Activated CD4-positive, alpha-beta T cell treated with anti-CD3 and anti-CD28 coated beads for 36 hours (primary cell): ENCODE data around the gene PAGE2. TPM values are rescaled to one million over a fixed set of nuclear protein-coding genes. Genes with fewer than 3 reads are reported as not detected.
"Not testable (repeated sequence)": the region's sequence is repeated elsewhere in the genome, so short reads cannot be mapped to it uniquely, and the experiment has no call there.

Experiments used
- ATAC-seq: fragments of 200-7000 bp; cut with Tn5 transposase; one replicate; pipeline ENCODE4 v1.10.0; 2021; ENCODE audit warnings: mild to moderate bottlenecking, moderate library complexity
- CTCF ChIA-PET: fragments of 350-600 bp; sonication (Branson Sonifier 250); formaldehyde crosslinking; loops from one replicate; lab custom pipeline; 2021; ENCODE audit warnings: antibody characterized with exemption; lab: Charles Lee
- POLR2A ChIA-PET: fragments of 350-600 bp; sonication (Branson Sonifier 250); formaldehyde crosslinking; loops from one replicate; lab custom pipeline; 2021; ENCODE audit warnings: antibody characterized with exemption, inconsistent platforms; lab: Charles Lee
- DNase-seq: peaks from one replicate; pipeline ENCODE4 v3.0.0-alpha.2; 2020
- H3K27ac Mint-ChIP-seq: one replicate; pipeline ENCODE4 v1.8.0; 2021; ENCODE audit warnings: mixed read lengths
- H3K27me3 Mint-ChIP-seq: one replicate; pipeline ENCODE4 v1.8.0; 2021; ENCODE audit warnings: mixed read lengths
- H3K36me3 Mint-ChIP-seq: one replicate; pipeline ENCODE4 v1.8.0; 2021; ENCODE audit warnings: low read depth, mixed read lengths
- H3K4me1 Mint-ChIP-seq: one replicate; pipeline ENCODE4 v1.8.0; 2021; ENCODE audit warnings: mixed read lengths
- H3K4me3 Mint-ChIP-seq: one replicate; pipeline ENCODE4 v1.8.0; 2021; ENCODE audit warnings: mild to moderate bottlenecking, moderate library complexity, mixed read lengths
- H3K9me3 Mint-ChIP-seq: one replicate; pipeline ENCODE4 v1.8.0; 2021; ENCODE audit warnings: low read depth, mixed read lengths
- intact Hi-C, 2 experiments: fragments of 100-400 bp; cut with DNase I in 1 of 2; cut with micrococcal nuclease in 1 of 2; formaldehyde crosslinking; loops; one replicate each; pipeline versions ENCODE4 v1.14.2 to v1.15.1; 2022 to 2024; cut with DNase I, micrococcal nuclease
- total RNA-seq, 2 experiments: library from RNA; stranded (reverse); gene quantifications; one replicate each; pipeline ENCODE4 v1.2.3, GENCODE V29; 2021

The PAGE2 gene
- total RNA-seq, 2 experiments from 2014 or later: not detected

DNA sequence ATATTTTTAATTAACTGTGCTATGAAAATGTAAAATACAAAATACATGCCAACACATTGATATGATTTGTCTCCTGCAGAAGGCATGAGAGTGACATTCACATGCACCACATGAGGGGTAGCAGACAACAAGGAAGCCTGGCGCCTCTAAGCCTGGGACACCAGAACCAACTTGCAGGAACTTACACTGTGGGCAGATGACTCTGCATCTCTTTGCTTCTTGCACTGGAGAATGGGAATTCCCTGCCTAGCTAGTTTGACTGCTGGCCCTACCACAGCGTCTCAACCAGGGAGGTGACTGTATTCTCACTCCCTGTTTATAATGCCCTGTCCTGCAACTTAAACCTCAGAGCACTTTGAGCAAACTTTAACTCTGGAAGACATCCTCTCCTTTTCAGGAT is 40.5 kb downstream of the PAGE2 start:
- no peak overlapping the region for H3K27ac Mint-ChIP-seq
- no peaks in the 10 kb centered on the region for H3K9me3 Mint-ChIP-seq
- no peak overlapping the region for H3K4me3 Mint-ChIP-seq
- H3K4me1 Mint-ChIP-seq: no peaks in the 10 kb centered on the region
- ChIA-PET CTCF (interaction anchor here (1.0 kb wide), 1 partner anchor 29 kb away, joined by 3 read pairs; no protein-coding TSS in a partner anchor), POLR2A (no interaction called here)
- H3K27me3 Mint-ChIP-seq: no peaks in the 10 kb centered on the region
- no peaks in the 10 kb centered on the region for H3K36me3 Mint-ChIP-seq
- no peak for DNase-seq
- intact Hi-C loops: no loop called here
- no peak for ATAC-seq

DNA sequence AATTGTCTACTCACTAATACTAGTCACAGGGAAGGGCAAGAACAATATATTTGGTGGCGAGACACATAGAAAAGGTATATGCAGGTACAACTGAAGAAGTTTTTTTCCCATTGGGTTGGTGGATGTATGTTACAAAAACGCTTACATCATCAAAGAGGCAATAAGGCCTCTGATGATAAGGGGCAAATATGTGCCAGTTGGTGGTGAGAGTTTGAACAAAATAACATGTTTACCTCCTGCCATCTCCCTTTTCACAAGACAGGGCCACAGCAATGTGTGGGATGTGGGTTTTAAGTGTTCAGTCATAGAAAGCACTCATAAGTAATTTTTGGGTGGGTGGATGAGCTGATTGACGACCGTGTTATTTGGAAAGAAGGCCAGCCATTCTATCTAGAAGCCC is 41.7 kb downstream of the PAGE2 start:
- Mint-ChIP-seq H3K4me3 (no peak overlapping the region), H3K27me3 (no peaks in the 10 kb centered on the region), H3K4me1 (no peaks in the 10 kb centered on the region), H3K9me3 (no peaks in the 10 kb centered on the region), H3K27ac (no peak overlapping the region), H3K36me3 (no peaks in the 10 kb centered on the region)
- ChIA-PET CTCF (interaction anchor here (1.0 kb wide), 1 partner anchor 30 kb away, joined by 3 read pairs; no protein-coding TSS in a partner anchor), POLR2A (no interaction called here)
- ATAC-seq (no peak), DNase-seq (no peak)
- intact Hi-C loops: loop anchor here in 1 of 2 experiments (10.0 kb wide), 1 partner anchor 1114 kb away; no protein-coding TSS in a partner anchor

DNA sequence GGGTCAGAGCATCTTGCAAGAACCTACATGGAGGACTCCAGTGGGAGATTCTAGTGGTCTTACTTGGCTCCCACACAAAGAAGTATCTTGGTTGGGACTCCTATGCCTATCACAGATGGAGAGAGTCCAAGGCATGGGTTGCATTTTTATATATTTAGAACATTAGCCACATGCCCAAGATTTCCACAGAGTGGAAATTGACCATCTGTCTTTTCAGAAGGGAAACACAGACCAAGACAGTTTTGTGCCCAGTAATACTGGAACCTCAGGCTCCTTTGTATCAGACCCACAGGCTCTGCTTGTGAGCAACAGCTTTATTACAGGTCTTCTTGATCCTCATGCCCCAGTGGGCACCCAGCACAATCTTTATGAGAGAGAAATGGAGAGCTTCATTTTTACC is 43.6 kb downstream of the PAGE2 start:
- ATAC-seq: no peak
- H3K4me3 Mint-ChIP-seq: no peak overlapping the region
- POLR2A ChIA-PET: no interaction called here
- CTCF ChIA-PET: no interaction called here
- no peaks in the 10 kb centered on the region for H3K9me3 Mint-ChIP-seq
- H3K27me3 Mint-ChIP-seq: no peaks in the 10 kb centered on the region
- no peaks in the 10 kb centered on the region for H3K4me1 Mint-ChIP-seq
- no peak for DNase-seq
- no peak overlapping the region for H3K27ac Mint-ChIP-seq
- no peaks in the 10 kb centered on the region for H3K36me3 Mint-ChIP-seq
- intact Hi-C loops: loop anchor here in 1 of 2 experiments (10.0 kb wide), 1 partner anchor 1112 kb away; no protein-coding TSS in a partner anchor

DNA sequence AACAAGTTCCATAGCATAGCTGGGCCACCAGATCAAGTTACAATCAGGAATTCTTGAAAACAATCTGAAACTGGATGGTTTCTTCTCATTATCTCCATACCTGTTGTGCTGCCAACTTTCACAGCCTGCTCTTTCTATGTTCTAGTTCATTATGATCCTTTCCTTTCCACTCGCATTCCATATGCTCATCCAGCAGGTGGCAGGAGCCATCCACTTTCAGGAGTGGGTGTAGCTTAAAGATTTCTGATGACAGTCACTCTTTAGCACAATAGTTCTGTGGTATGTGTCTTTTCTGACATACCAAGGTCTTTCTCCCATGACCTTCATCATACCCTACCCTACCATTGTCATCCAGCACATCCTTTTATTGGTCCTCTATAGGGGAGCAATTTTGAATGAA is 46.4 kb downstream of the PAGE2 start:
- H3K36me3 Mint-ChIP-seq: no peaks in the 10 kb centered on the region
- CTCF ChIA-PET: interaction anchor here (1.0 to 1.8 kb wide), 4 partner anchors 209 to 1113 kb away, joined by 3 to 6 read pairs (median 4); no protein-coding TSS in a partner anchor
- no peaks in the 10 kb centered on the region for H3K4me1 Mint-ChIP-seq
- H3K27me3 Mint-ChIP-seq: no peaks in the 10 kb centered on the region
- DNase-seq (peak; percentile 54), ATAC-seq (no peak)
- intact Hi-C loops: loop anchor here (1.0 to 10.0 kb wide), 3 partner anchors 208 to 1113 kb away; no protein-coding TSS in a partner anchor
- no peak overlapping the region for H3K4me3 Mint-ChIP-seq
- H3K27ac Mint-ChIP-seq: no peak overlapping the region
- POLR2A ChIA-PET: no interaction called here
- no peaks in the 10 kb centered on the region for H3K9me3 Mint-ChIP-seq

DNA sequence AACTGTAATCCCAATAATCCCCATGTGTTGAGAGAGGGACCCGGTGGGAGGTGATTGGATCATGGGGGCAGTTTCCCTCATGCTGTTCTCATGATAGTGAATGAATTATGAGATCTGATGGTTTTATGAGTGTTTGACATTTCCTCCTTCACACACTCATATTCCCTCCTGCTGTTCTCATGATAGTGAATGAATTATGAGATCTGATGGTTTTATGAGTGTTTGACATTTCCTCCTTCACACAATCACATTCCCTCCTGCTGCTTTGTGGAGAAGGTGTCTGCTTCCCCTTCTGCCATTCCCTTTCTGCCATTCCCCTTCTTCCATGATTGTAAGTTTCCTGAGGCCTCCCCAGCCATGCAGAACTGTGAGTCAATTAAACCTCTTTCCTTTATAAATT is 52.0 kb downstream of the PAGE2 start:
- DNase-seq, H3K27ac Mint-ChIP-seq, intact Hi-C loops, H3K9me3 Mint-ChIP-seq, H3K36me3 Mint-ChIP-seq, H3K27me3 Mint-ChIP-seq, POLR2A ChIA-PET, ATAC-seq, H3K4me3 Mint-ChIP-seq, CTCF ChIA-PET, H3K4me1 Mint-ChIP-seq: not testable (repeated sequence)

Other genes with a start within 250 kb of the PAGE2 start
- 1 to 10 TPM; 4.8 to 5.5 TPM for gene TRO, start 168.2 kb upstream of the PAGE2 start, total RNA-seq
- gene PFKFB1, start 94.8 kb upstream of the PAGE2 start, total RNA-seq: under 1 TPM; 0.55 to 0.67 TPM
- 10 to 100 TPM; 37.7 to 41.4 TPM for gene APEX2, start 88.7 kb upstream of the PAGE2 start, total RNA-seq
- gene ALAS2, start 58.0 kb upstream of the PAGE2 start, total RNA-seq: not detected
- under 1 TPM; 0.55 to 0.70 TPM for gene PAGE2B, start 14.0 kb upstream of the PAGE2 start, total RNA-seq
- under 1 TPM in 1 of 2 experiments, not detected in 1; 0.49 TPM for gene PAGE5, start 131.3 kb downstream of the PAGE2 start, total RNA-seq
- gene PAGE3, start 175.9 kb downstream of the PAGE2 start, total RNA-seq: not detected